ENCODE measurements around the gene KRT7.

Gene KRT7

GRCh38 chr12:52220477-52220876 is 12.6 kb upstream of the KRT7 start:
- Histone ChIP-seq H3K9ac (no peak overlapping the region), H3K9me3 (no peaks in the 10 kb centered on the region), H3K27ac (no peak overlapping the region), H3K36me3 (no peaks in the 10 kb centered on the region), H4K20me1 (no peaks in the 10 kb centered on the region), H3K4me1 (no peaks in the 10 kb centered on the region), H3K4me2 (no peak overlapping the region), H3K4me3 (no peak overlapping the region), H3K27me3 (no peaks in the 10 kb centered on the region)
- no peak for TF ChIP-seq Cebpa-rat (IDR thresholded peaks at IDR 0.05)

DNA sequence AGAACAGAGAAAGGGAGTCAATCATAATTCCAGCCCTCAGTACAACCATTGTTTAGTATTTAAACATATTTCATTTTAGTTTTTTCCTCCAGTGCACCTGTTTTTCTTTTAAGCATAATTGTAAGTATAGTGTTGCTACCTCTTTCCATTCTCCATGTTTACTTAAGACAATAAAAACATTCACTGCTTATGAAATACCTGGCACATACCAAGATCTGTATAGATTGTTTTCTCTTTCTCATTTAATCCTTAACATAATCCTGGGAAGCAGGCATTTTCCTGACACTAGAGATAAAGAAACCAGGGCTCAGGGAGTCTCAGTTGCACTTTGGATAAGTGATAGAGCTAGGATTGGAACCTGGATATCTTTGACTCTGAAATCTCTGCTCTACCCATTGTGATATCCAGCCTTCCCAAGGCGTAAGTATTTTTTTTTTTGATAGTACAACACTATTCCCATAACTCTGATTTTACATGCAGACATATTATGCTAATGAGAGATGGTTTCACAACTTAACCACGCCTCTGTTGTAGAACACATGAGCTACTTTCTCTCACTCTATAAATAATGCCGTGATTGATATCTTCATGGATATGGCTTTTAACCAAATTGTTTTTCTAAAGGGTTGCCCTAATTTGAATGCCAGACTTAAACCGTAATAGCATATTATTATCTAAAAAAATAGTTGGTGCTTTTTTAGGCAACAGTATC is 11.8 kb upstream of the KRT7 start:
- no peak overlapping the region for H3K27ac ChIP-seq
- no peaks in the 10 kb centered on the region for H3K36me3 ChIP-seq
- H3K4me3 ChIP-seq, result no peak overlapping the region
- no peaks in the 10 kb centered on the region for H3K4me1 ChIP-seq
- H4K20me1 ChIP-seq, result no peaks in the 10 kb centered on the region
- no peak for TF ChIP-seq Cebpa-rat (IDR thresholded peaks at IDR 0.05)
- H3K27me3 ChIP-seq, result no peaks in the 10 kb centered on the region
- no peak overlapping the region for H3K9ac ChIP-seq
- no peaks in the 10 kb centered on the region for H3K9me3 ChIP-seq
- no peak overlapping the region for H3K4me2 ChIP-seq

DNA sequence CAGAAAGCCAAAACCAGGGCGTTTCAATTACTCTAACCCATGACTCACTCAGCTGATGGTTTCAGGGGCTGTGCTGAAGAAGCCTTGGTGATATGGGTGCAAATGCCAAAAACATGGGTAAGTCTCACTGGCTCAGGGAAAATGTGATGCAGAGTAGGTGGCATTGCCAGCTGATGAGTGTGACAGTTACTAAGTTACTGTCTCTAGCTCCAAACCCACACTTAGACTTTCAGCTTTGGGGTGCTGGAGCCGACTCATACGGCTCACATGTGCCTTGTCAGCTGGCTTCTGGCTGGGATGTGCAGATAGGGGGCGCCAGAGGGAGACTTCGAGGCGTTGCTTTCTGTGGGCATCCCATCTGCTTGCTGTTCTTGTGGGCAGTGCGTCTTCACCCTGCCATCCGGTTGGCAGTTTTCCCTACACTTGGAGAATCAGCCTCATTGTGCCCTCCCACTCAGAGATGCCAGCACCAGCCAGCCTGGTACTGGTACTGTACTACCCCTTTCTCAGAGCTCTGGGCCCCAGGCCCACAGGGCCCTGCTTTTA is 11.1 kb upstream of the KRT7 start:
- Histone ChIP-seq H3K9ac (no peak overlapping the region), H3K27me3 (no peaks in the 10 kb centered on the region), H3K9me3 (no peaks in the 10 kb centered on the region), H4K20me1 (no peaks in the 10 kb centered on the region), H3K4me1 (no peaks in the 10 kb centered on the region), H3K27ac (no peak overlapping the region), H3K36me3 (no peaks in the 10 kb centered on the region), H3K4me2 (no peak overlapping the region), H3K4me3 (no peak overlapping the region)
- TF ChIP-seq Cebpa-rat (IDR thresholded peaks at IDR 0.05), result no peak

DNA sequence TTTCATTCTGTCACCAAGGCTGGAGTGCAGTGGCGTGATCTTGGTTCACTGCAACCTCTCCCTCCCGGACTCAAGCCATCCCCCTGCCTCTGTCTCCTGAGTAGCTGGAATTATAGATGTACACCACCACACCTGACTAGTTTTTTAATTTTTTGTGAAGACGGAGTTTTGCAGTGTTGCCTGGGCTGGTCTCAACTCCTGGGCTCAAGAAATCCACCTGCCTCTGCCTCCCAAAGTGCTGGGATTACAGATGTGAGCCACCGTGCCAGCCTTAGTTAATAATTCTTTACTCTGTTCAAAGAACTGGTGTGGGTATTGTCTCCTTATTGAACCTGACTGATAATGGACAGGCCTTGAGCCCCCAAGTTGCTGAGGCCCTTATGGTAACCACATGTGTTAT is 10.4 kb upstream of the KRT7 start:
- Histone ChIP-seq H3K9ac (no peak overlapping the region), H3K27me3 (no peaks in the 10 kb centered on the region), H4K20me1 (no peaks in the 10 kb centered on the region), H3K4me1 (no peaks in the 10 kb centered on the region), H3K4me2 (no peak overlapping the region), H3K4me3 (no peak overlapping the region), H3K27ac (no peak overlapping the region), H3K9me3 (no peaks in the 10 kb centered on the region), H3K36me3 (no peaks in the 10 kb centered on the region)
- TF ChIP-seq Cebpa-rat (IDR thresholded peaks at IDR 0.05), result no peak

GRCh38 chr12:52223406-52224039 is 9.5 kb upstream of the KRT7 start:
- H3K4me3 ChIP-seq, result no peak overlapping the region
- H3K4me2 ChIP-seq, result no peak overlapping the region
- TF ChIP-seq Cebpa-rat (IDR thresholded peaks at IDR 0.05), result no peak

DNA sequence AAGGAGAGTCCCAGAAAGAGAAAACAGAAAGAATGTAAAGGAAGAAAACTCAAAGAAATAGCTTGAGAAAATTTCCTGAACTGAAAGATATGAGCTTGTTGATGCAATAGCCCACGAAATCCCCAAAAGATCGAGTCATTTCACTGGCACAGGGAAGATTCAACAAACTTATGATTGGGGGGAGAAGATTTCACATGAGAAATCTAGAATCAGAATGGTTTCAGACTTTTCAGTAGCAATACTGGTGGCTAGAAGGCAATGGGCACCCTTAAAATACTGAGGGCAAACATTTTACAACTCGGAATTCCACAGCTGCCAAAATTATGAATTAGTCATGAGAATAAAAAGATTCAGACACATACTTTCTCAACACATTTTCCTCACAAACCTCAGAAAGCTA is 8.9 kb upstream of the KRT7 start:
- H4K20me1 ChIP-seq, result no peaks in the 10 kb centered on the region
- H3K27ac ChIP-seq, result no peak overlapping the region
- no peak for TF ChIP-seq Cebpa-rat (IDR thresholded peaks at IDR 0.05)
- H3K4me1 ChIP-seq, result no peaks in the 10 kb centered on the region
- H3K9ac ChIP-seq, result no peak overlapping the region
- no peak overlapping the region for H3K4me2 ChIP-seq
- H3K27me3 ChIP-seq, result no peaks in the 10 kb centered on the region
- H3K4me3 ChIP-seq, result no peak overlapping the region
- H3K36me3 ChIP-seq, result no peaks in the 10 kb centered on the region
- no peaks in the 10 kb centered on the region for H3K9me3 ChIP-seq

More at GRCh38 chr12:52223406-52224039, 9.5 kb upstream of the KRT7 start:
- H4K20me1 ChIP-seq, result no peaks in the 10 kb centered on the region
- no peaks in the 10 kb centered on the region for H3K36me3 ChIP-seq
- H3K27me3 ChIP-seq, result no peaks in the 10 kb centered on the region
- H3K9me3 ChIP-seq, result no peaks in the 10 kb centered on the region
- no peaks in the 10 kb centered on the region for H3K4me1 ChIP-seq
- H3K9ac ChIP-seq, result no peak overlapping the region
- no peak overlapping the region for H3K27ac ChIP-seq

DNA sequence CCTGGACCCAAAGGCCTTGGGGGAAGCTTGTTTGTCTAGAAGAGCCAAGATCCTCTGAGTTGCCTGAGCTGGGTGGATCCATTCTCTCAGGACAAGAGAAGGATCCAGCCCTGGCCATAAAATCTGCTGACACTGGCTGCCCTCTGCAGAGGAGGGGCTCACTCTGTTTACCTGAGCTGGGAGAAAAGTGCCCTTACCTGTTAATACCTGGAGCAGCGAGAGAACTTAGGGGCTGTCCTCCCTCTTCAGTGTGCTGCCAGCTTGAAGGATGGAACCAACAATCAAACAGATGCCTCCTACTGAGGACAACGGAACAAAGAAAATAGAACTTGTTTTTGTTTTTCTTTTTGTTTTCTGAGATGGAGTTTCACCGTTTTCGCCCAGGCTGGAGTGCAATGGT is 7.3 kb upstream of the KRT7 start:
- TF ChIP-seq Cebpa-rat (IDR thresholded peaks at IDR 0.05), result no peak
- Histone ChIP-seq H3K27ac (no peak overlapping the region), H3K27me3 (no peaks in the 10 kb centered on the region), H3K4me1 (no peaks in the 10 kb centered on the region), H3K9me3 (no peaks in the 10 kb centered on the region), H3K4me2 (no peak overlapping the region), H3K4me3 (no peak overlapping the region), H4K20me1 (no peaks in the 10 kb centered on the region), H3K9ac (no peak overlapping the region), H3K36me3 (no peaks in the 10 kb centered on the region)

DNA sequence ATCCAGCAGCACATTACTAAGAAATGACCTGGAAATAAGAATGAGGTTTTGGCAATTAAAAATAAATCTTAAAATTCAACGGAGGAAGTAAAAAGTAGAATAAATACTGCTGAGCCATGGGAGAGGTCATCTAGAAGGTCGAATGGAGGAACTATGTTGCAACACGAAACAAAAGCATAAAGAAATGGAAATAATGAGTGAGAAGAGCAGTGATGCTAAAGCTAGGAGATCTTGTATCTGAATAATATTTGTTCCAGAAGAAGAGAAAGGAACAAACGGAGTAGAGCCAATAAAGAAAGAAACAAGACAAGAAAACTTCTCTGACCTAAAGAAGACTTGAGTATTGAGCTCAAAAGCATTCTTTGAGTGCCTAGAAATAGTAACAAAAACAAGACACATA is 6.6 kb upstream of the KRT7 start:
- Histone ChIP-seq H3K27me3 (no peaks in the 10 kb centered on the region), H4K20me1 (no peaks in the 10 kb centered on the region), H3K9ac (no peak overlapping the region), H3K4me3 (no peak overlapping the region), H3K27ac (no peak overlapping the region), H3K9me3 (no peaks in the 10 kb centered on the region), H3K36me3 (no peaks in the 10 kb centered on the region), H3K4me1 (no peaks in the 10 kb centered on the region), H3K4me2 (no peak overlapping the region)
- no peak for TF ChIP-seq Cebpa-rat (IDR thresholded peaks at IDR 0.05)

- no peak for TF ChIP-seq Cebpa-rat (IDR thresholded peaks at IDR 0.05)
- H4K20me1 ChIP-seq, result no peaks in the 10 kb centered on the region
- no peaks in the 10 kb centered on the region for H3K36me3 ChIP-seq
- no peak overlapping the region for H3K27ac ChIP-seq
- no peak overlapping the region for H3K4me3 ChIP-seq
- H3K4me1 ChIP-seq, result no peaks in the 10 kb centered on the region
- H3K27me3 ChIP-seq, result peaks cover 4% of the 10 kb centered on the region; the same call in 1 of the 2 replicates
- H3K9ac ChIP-seq, result no peak overlapping the region
- no peak overlapping the region for H3K4me2 ChIP-seq
- no peaks in the 10 kb centered on the region for H3K9me3 ChIP-seq
Observed at GRCh38 chr12:52227606-52228166, 5.4 kb upstream of the KRT7 start.

GRCh38 chr12:52228366-52228765 is 4.7 kb upstream of the KRT7 start:
- no peak overlapping the region for H3K9ac ChIP-seq
- H3K4me3 ChIP-seq, result no peak overlapping the region
- no peak for TF ChIP-seq Cebpa-rat (IDR thresholded peaks at IDR 0.05)
- no peaks in the 10 kb centered on the region for H3K36me3 ChIP-seq
- H3K4me2 ChIP-seq, result no peak overlapping the region
- H3K4me1 ChIP-seq, result no peaks in the 10 kb centered on the region
- peaks cover 11% of the 10 kb centered on the region; the same call in 1 of the 2 replicates for H3K27me3 ChIP-seq
- H3K9me3 ChIP-seq, result no peaks in the 10 kb centered on the region
- H4K20me1 ChIP-seq, result no peaks in the 10 kb centered on the region
- no peak overlapping the region for H3K27ac ChIP-seq

Measured in BLaER1 (cell line).